Measurements from ENCODE around the gene PAX6.

Gene PAX6

GRCh38 chr11:31807799-31808667 is 3.1 kb downstream of the PAX6 start:
- no peak for DNase-seq

GRCh38 chr11:31806928-31807798 is 4.0 kb downstream of the PAX6 start:
- DNase-seq, result no peak

- no peak for DNase-seq
These were observed 4.8 kb downstream of the PAX6 start for GRCh38 chr11:31806186-31806927.

- no peak for DNase-seq
These were observed 5.4 kb downstream of the PAX6 start for GRCh38 chr11:31805629-31806185.

- DNase-seq, result no peak
These were observed 6.0 kb downstream of the PAX6 start for GRCh38 chr11:31805037-31805628.

GRCh38 chr11:31804312-31805036 is 6.6 kb downstream of the PAX6 start:
- no peak for DNase-seq

- DNase-seq, result no peak
These were observed 7.3 kb downstream of the PAX6 start for GRCh38 chr11:31803813-31804311.

- no peak for DNase-seq
These were observed 7.9 kb downstream of the PAX6 start for GRCh38 chr11:31802990-31803812.

GRCh38 chr11:31802609-31802989 is 8.5 kb downstream of the PAX6 start:
- DNase-seq, result no peak

- DNase-seq, result no peak
These were observed 9.0 kb downstream of the PAX6 start for GRCh38 chr11:31802000-31802551.

GRCh38 chr11:31801298-31801702 is 9.8 kb downstream of the PAX6 start:
- no peak for DNase-seq

GRCh38 chr11:31800398-31801265 is 10.5 kb downstream of the PAX6 start:
- no peak for DNase-seq

GRCh38 chr11:31799435-31800397 is 11.4 kb downstream of the PAX6 start:
- DNase-seq, result no peak

GRCh38 chr11:31798554-31799434 is 12.3 kb downstream of the PAX6 start:
- DNase-seq, result no peak

- DNase-seq, result no peak
These were observed 13.0 kb downstream of the PAX6 start for GRCh38 chr11:31798057-31798553.

GRCh38 chr11:31797190-31798056 is 13.7 kb downstream of the PAX6 start:
- DNase-seq, result no peak
